K562 (cell line): Measurements from ENCODE around the gene DTX3.
"Not testable (repeated sequence)": the region's sequence is repeated elsewhere in the genome, so short reads cannot be mapped to it uniquely, and the experiment has no call there.

Source experiments
- CHD1 ChIP-seq: fragments of 200-600 bp; sonication (generic); IDR thresholded peaks from one replicate; pipeline ENCODE4 v1.6.1; 2012; ENCODE audit warnings: mild to moderate bottlenecking, moderate library complexity, low read length, inconsistent platforms
- E2F6 ChIP-seq, 2 experiments: IDR thresholded peaks; 2 replicates each; pipeline ENCODE4 v1.6.1; 2011; ENCODE audit warnings: borderline replicate concordance in 1 of 2, control low read depth in 1 of 2, low read depth in 1 of 2, low read length in 1 of 2, mild to moderate bottlenecking in 1 of 2, mixed read lengths in 1 of 2, moderate library complexity in 1 of 2; ENCODE audit not compliant: insufficient read depth in 1 of 2, insufficient read length in 1 of 2, poor library complexity in 1 of 2, severe bottlenecking in 1 of 2; ENCODE audit errors: extremely low read depth in 1 of 2
- GATA2 ChIP-seq: sonication (generic); formaldehyde crosslinking; IDR thresholded peaks from 2 replicates; pipeline ENCODE4 v1.4.0; 2020; ENCODE audit warnings: mild to moderate bottlenecking, missing genetic modification reagents
- HMGXB4 ChIP-seq: sonication (generic); formaldehyde crosslinking; IDR thresholded peaks from 2 replicates; pipeline ENCODE4 v1.8.1; 2023; ENCODE audit warnings: mild to moderate bottlenecking, missing genetic modification reagents
- JUN ChIP-seq, 2 experiments: sonication (generic) in 1 of 2; formaldehyde crosslinking in 1 of 2; IDR thresholded peaks; 2 replicates each; pipeline versions ENCODE4 v1.6.1 to v1.8.0; 2012 to 2022; ENCODE audit warnings: borderline replicate concordance in 2 of 2, mild to moderate bottlenecking in 2 of 2, improper control_type of control experiment in 1 of 2, low read depth in 1 of 2, low read length in 1 of 2, missing genetic modification reagents in 1 of 2
- POLR2AphosphoS2 ChIP-seq: IDR thresholded peaks from 2 replicates; pipeline ENCODE4 v1.6.1; 2012; ENCODE audit warnings: low read length, improper control_type of control experiment
- SIN3A ChIP-seq, 2 experiments: fragments of 150-350 bp in 1 of 2; IDR thresholded peaks; 2 replicates each; pipeline ENCODE4 v1.6.1; 2011 to 2016; ENCODE audit warnings: borderline replicate concordance in 2 of 2, low read depth in 2 of 2, low read length in 2 of 2, mild to moderate bottlenecking in 2 of 2, moderate library complexity in 2 of 2; ENCODE audit not compliant: control insufficient read depth in 1 of 2
- ZNF24 ChIP-seq: fragments of 450-650 bp; IDR thresholded peaks from 2 replicates; pipeline ENCODE4 v1.6.1; 2016
- ZNF324 ChIP-seq: fragments of 250-450 bp; sonication (Bioruptor Pico); IDR thresholded peaks from 2 replicates; pipeline ENCODE4 v1.4.0; 2020; ENCODE audit warnings: mild to moderate bottlenecking
- ZNF707 ChIP-seq: fragments of 250-450 bp; sonication (Bioruptor Pico); conservative IDR thresholded peaks from 2 replicates; pipeline ENCODE4 v1.8.0; 2022; ENCODE audit warnings: inconsistent platforms, mild to moderate bottlenecking, moderate library complexity
- TF ChIP-seq, protein P1 (sequence below), 3 experiments: IDR thresholded peaks in 2 of 3; conservative IDR thresholded peaks in 1 of 3; 2 replicates each; pipeline ENCODE4 v1.5.1; 2011 to 2012; ENCODE audit warnings: low read length in 3 of 3, mild to moderate bottlenecking in 3 of 3, control low read depth in 2 of 3, improper control_type of control experiment in 1 of 3, inconsistent platforms in 1 of 3, low read depth in 1 of 3, mixed read lengths in 1 of 3, moderate library complexity in 1 of 3; ENCODE audit not compliant: insufficient read depth in 2 of 3
- TF ChIP-seq, protein P2 (sequence below): sonication (generic); formaldehyde crosslinking; IDR thresholded peaks from 2 replicates; pipeline ENCODE4 v1.5.0; 2020; ENCODE audit warnings: missing genetic modification reagents
- TF ChIP-seq, protein P3 (sequence below): fragments of 450-650 bp; IDR thresholded peaks from 2 replicates; pipeline ENCODE4 v1.6.1; 2016; ENCODE audit warnings: borderline replicate concordance

GRCh38 chr12:57636731-57637130, 32.1 kb downstream of the DTX3 start:
- TF ChIP-seq, protein P1, sequence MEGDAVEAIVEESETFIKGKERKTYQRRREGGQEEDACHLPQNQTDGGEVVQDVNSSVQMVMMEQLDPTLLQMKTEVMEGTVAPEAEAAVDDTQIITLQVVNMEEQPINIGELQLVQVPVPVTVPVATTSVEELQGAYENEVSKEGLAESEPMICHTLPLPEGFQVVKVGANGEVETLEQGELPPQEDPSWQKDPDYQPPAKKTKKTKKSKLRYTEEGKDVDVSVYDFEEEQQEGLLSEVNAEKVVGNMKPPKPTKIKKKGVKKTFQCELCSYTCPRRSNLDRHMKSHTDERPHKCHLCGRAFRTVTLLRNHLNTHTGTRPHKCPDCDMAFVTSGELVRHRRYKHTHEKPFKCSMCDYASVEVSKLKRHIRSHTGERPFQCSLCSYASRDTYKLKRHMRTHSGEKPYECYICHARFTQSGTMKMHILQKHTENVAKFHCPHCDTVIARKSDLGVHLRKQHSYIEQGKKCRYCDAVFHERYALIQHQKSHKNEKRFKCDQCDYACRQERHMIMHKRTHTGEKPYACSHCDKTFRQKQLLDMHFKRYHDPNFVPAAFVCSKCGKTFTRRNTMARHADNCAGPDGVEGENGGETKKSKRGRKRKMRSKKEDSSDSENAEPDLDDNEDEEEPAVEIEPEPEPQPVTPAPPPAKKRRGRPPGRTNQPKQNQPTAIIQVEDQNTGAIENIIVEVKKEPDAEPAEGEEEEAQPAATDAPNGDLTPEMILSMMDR (IDR thresholded peaks at IDR 0.05 in 2 of 3, conservative IDR thresholded peaks at IDR 0.05 in 1 of 3; ENCODE audit: insufficient read depth in 2 of 3, low read depth in 1 of 3, low read length in 3 of 3) = not testable (repeated sequence)
- not testable (repeated sequence) for TF ChIP-seq JUN (IDR thresholded peaks at IDR 0.05; ENCODE audit: borderline replicate concordance, low read depth, low read length); JUN (CRISPR knock-in tag; IDR thresholded peaks at IDR 0.05; ENCODE audit: borderline replicate concordance); HMGXB4; CHD1; SIN3A (IDR thresholded peaks at IDR 0.05; ENCODE audit: borderline replicate concordance in 2 of 2, control insufficient read depth in 1 of 2, low read depth in 2 of 2, low read length in 2 of 2); ZNF707 (CRISPR knock-in tag); ZNF324; ZNF24; E2F6 (IDR thresholded peaks at IDR 0.05; ENCODE audit: borderline replicate concordance in 1 of 2, extremely low read depth in 1 of 2, insufficient read depth in 1 of 2, insufficient read length in 1 of 2, low read depth in 1 of 2, low read length in 1 of 2, poor library complexity in 1 of 2, severe bottlenecking in 1 of 2); POLR2AphosphoS2; GATA2
- TF ChIP-seq, protein P2, sequence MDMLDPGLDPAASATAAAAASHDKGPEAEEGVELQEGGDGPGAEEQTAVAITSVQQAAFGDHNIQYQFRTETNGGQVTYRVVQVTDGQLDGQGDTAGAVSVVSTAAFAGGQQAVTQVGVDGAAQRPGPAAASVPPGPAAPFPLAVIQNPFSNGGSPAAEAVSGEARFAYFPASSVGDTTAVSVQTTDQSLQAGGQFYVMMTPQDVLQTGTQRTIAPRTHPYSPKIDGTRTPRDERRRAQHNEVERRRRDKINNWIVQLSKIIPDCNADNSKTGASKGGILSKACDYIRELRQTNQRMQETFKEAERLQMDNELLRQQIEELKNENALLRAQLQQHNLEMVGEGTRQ (CRISPR knock-in tag) = not testable (repeated sequence)
- TF ChIP-seq, protein P3, sequence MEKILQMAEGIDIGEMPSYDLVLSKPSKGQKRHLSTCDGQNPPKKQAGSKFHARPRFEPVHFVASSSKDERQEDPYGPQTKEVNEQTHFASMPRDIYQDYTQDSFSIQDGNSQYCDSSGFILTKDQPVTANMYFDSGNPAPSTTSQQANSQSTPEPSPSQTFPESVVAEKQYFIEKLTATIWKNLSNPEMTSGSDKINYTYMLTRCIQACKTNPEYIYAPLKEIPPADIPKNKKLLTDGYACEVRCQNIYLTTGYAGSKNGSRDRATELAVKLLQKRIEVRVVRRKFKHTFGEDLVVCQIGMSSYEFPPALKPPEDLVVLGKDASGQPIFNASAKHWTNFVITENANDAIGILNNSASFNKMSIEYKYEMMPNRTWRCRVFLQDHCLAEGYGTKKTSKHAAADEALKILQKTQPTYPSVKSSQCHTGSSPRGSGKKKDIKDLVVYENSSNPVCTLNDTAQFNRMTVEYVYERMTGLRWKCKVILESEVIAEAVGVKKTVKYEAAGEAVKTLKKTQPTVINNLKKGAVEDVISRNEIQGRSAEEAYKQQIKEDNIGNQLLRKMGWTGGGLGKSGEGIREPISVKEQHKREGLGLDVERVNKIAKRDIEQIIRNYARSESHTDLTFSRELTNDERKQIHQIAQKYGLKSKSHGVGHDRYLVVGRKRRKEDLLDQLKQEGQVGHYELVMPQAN = not testable (repeated sequence)
